HL-60/S4 treated with phorbol 12-myristate 13-acetate at 8.2 ng/mL for 4 days and 3 days (cell line): ENCODE measurements around the gene YIF1A.

ENCODE experiments used
- in situ Hi-C: fragments of 300-500 bp; cut with MboI; formaldehyde crosslinking; loops from 2 replicates; pipeline ENCODE4 v1.15.0; 2022; ENCODE audit warnings: low sequenced_read_pairs

Gene YIF1A

DNA sequence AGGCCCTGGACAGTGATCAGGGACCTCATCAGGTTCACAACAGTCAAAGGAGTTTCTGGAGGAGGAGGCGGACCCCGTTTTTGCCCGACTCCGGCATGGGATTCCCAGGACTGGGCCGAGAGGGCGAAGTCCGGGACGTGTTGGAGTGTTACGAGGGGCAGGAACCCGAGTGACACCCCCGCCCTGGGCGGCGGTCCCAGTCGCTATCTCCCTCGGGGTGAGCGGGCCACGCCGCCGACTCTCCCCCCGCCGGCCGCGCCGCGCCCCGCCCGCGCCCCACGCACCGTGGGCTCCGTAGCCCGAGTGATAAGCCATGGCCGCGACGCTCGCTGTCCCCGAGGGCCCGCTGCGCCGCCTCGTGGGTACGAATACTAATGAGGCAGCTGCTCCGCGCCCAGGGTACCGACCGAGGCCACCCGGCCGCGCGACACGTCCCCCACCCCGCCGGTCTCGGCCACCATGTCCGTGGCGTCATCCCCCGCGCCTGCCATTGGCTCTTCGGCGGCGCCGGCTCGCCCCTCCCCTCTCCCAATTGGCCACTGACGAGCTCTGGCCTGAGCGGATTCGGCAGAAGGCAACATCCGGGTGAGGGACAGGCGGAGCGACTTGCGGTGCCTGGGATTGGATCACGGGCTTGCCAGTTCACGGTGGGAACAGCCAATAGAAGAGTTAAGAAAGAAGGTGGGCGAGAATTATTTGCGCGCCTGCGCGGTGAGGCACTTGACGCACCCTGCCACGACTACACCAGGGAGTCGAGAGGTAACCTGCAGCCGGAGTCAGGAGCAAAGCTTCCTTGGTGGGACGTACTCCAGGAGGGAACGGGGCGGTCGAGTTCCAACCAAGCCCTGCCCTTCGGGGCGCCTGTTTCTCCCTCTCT, at the start of gene YIF1A:
Gene YIF1A (minus strand): TSS at position 473 of the 877 bp plus-strand sequence. CDS start 158 bp downstream, at position 315.
- in situ Hi-C loops = no loop called here

DNA sequence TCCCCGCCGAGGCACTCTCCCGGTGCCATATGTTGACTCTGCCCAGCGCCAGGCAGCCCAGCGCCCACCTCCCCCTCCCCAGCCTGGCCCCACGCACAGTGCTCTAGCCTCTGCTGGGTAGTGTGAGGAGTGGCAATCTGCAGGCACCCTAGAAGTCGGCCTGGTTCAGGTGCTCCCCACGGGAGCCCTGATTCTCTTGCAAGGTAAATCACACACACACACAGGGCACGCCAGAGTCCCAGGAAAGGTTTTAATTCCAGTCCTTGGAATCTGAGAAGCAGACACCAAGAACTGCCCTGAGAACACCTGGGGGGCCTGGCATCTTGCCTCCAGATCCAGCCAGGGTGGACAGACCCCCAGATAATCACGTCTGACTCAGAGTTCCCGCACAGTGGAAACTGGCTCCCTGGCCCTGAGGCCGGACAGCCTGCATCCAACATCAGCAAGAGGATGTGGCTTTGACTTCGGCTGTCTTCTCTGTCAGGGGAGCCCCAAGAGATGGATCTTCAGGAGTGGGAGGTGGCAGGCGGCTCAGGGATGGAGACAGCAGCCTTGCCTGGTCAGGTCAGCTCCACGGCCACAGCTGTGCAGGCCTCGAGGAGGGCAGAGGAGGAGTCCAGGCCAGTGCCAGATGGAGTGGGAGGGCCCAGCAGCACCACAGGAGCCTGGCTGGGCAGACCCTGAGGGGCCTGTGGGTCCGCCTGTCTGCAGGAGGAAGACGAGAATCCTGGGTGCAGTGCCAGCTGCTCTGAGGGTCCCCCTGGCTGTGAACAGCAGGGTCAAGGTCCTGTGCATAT, 48.4 kb upstream of the YIF1A start:
- in situ Hi-C loops = no loop called here

DNA sequence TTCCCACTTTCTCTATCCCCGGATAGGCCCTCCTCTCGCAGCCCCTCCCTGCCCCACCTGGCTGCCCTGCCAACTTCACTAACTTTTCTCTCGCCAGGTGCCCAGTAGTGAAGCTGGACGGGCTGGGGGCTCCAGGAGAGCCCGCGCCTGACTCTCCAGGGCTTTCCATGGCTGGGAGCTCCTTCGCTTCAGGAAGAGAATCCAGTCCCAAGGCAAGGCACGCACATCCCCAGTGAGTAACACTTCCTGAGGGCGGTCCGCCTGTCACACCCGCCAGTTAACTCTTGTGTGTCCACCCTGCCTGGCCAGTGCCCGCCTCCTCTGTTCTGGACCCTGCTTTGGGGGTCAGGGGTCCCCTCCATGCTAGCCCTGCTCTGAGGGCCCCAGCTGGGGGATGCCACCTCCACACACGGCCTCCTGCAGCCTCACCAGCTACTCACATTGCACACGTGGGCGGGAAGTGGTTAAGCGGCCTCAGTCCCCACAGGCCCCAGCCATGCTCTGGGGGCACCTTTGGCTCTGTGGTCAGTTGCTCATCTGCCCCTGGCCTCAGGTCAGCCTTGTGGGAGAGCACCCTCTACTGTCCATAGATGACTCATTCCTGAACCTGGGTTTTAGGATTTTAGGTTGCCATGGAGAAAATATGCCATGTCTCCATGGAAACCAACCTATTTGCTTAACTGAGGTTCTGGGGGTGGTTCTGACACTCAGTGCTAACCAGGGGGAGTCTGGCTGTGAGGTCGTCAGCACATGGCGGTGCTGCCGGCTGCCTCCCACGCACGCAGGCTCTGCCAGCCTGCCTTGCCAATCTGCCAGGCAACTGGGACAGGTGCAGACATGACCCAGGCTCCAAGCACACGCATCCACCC, 47.5 kb upstream of the YIF1A start, which contains the start of gene RIN1:
Gene RIN1 (minus strand): TSS at position 201 of the 869 bp plus-strand sequence. CDS start 32 bp downstream, at position 169.
- in situ Hi-C loops = no loop called here

GRCh38 chr11:66335531-66336233, 46.7 kb upstream of the YIF1A start:
- in situ Hi-C loops = no loop called here

GRCh38 chr11:66334605-66335442, 45.9 kb upstream of the YIF1A start:
- in situ Hi-C loops = no loop called here

DNA sequence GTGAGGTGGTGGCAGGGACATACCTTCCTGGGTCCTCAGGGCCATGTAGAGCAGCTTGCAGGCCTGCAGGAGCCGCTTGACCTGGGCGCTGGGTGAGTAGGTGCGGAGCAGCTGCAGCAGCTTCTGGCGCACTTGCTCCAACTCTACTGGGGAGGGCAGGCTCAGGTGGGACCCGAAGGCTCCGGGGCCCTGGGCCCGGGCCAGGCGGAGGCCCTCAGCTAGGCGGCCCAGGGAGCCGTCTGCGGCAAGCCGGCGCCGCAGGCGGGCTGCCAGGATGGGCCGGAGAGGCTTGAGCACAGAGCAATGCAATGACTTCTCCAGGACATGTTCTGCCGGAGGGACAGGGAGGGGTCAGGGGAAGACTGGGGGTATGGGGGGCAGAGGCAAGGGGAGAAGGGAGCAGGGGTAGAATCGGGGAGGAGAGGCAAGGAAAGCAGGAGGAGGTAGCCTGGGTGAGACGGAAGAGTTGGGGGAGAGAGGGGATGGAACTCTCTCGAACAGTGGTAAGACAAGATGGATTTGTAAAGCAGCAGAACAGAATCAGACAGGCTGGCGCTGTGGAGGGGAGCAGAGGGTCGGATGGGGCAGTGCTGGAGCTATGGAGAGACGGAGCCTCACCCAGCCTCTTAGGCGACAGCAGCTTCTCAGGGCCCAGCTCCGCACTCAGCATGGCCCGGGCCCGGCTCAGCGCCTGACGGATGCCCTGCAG, 45.1 kb upstream of the YIF1A start:
- in situ Hi-C loops = no loop called here

DNA sequence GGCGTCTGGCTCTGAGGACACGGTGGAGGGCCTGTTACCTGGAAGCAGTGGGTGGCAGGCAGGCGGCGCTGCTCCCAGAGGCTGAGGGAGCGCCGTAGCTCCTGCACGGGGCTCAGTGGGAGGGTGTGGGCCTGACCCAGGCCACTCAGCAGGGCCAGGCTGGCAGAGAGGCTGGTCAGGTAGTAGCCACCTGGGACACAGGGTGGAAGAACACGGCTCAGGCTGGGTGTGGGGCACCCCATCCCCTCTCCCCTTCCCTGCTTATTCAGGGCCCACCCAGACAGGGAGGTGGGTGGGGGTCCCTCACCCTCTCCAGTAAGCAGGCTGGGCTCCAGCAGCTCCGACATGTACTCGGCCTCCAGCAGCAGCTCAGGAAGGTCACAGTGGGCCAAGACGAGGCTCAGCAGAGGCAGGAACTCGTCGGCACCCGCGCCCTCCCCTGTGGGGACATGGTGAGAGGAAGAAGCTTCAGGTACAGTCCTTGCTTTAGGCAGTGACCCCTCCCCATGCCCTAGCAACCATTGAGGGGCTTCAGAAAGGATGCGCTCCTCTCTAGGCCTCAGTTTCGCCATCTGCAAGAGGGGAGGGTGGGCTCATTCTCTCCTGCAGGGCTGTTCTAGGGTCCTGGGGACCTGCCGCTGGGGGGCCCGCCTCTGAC, 44.4 kb upstream of the YIF1A start:
- in situ Hi-C loops = no loop called here

- in situ Hi-C loops = no loop called here
These were observed 43.7 kb upstream of the YIF1A start for GRCh38 chr11:66332371-66333219.

GRCh38 chr11:66331542-66332370, 42.8 kb upstream of the YIF1A start:
- in situ Hi-C loops = no loop called here

DNA sequence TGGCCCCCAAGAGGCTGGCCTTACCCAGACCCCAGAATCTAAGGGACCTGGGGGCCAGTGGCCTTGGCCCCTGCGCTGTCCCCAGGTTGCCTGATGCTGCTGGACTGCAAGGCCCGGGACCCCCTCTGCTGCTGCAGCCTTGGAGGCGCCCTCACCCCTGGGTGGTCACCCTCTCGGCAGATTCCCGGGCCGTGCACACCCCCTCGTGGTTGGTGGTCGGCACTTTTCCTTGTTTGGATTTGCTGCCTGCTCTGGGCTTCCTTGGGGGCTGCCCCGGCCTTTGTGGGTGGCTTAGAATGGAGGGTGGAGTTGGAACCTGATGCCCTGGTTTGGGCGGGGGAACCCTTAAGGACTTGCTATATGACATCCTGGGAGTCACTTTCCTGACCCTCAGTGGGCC, 42.0 kb upstream of the YIF1A start:
- in situ Hi-C loops = no loop called here

- in situ Hi-C loops = no loop called here
These were observed 40.3 kb upstream of the YIF1A start for GRCh38 chr11:66329165-66329673.

DNA sequence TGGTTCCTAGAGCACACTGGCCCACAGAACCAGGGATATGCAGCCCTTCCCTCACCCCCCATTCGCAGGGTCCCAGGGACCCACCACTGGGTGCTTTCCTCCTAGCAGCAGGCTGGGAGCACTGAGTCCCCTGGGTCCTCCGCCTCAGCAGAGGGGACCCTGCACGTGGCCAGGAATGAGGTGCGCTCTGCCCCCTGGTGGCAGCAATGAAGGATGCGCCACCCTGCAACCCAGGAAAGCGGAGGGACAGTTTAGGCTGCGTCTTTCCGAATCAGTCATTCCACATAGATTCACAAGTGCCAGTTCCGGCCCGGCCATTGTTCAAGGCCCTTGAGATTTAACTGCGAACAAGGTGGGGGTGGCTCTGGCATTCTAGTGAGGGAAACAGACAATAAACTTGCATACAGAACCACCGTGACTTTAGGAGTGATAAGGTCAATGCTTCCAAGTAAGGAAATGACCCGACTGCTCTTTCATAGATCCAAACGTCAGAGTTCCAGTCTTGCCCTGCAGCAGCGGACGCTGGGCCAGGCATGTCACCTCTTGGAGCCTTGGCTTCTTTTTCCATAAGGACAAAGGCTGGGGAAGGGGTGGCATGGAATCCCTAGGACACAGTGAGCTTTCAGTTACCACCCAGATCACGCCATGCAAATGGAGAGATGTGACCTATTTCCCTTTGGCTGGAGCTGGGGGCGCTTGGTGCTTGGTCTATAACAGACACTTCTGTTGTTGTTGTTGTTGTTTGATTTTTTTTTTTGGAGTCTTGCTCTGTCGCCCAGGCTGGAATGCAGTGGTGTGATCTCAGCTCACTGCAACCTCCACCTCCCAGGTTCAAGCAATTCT, 39.6 kb upstream of the YIF1A start:
- in situ Hi-C loops = no loop called here

DNA sequence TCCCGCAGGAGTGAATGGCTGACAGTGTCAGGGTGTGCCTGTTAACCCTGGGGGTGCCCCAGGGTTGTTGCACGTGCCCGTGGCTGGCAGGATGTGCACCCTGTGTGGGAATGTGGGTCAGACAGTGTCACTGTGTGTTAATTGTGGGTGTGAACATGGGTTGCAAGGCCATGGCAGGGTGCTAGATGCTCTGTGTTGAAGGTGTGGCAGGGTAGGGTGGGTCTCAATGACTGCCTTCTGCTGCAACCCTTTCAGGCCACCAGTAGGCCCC, 39.0 kb upstream of the YIF1A start:
- in situ Hi-C loops = no loop called here

GRCh38 chr11:66327171-66328030, 38.5 kb upstream of the YIF1A start:
- in situ Hi-C loops = no loop called here
